Activated naive CD4-positive, alpha-beta T cell treated with anti-CD3 and anti-CD28 coated beads, Interleukin-2, amount 50 U/mL, for 16 hours (primary cell): ENCODE measurements around the gene SLC25A21.

Source experiments
- DNase-seq: peaks from one replicate; pipeline ENCODE4 v3.0.0-alpha.2; 2020

Gene SLC25A21

GRCh38 chr14:36658123-36659009, 514.0 kb downstream of the SLC25A21 start:
- DNase-seq, result no peak

DNA sequence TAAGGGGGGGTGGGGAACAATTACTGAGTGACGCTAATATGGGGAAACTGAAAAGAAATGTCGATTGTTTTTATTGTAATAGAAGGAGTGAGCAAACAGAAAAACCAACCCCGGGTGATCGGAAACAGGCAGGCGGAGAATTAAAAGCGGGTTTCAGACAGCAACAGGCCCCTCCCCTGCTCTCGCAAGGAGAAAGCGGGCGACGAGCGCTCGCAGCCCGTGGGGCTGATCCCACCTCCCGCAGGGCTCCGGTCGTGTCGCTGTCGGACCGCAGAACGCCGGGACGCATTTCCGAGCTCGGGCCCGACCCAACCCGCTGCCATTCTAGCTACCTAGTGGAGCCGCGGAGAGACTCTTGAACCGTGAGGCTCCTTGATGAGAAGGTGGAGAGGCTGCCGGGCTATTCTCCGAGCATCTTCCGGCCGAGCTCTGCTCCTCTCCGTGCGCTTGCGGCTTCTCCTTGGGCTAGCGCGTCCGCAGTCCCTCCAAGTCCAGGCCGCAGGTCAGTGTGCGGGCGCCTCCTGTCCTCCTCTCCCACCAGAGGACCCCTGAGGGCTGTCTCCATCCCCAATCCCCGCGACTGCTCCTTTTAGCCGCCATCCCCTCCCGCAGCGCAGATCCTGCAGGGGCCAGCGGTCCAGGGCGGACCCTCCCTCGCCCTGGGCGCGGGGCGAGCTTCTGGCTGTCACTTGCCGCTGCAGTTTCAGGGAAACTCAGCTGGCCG, 514.8 kb downstream of the SLC25A21 start:
- DNase-seq, result no peak

- no peak for DNase-seq
Measured at GRCh38 chr14:36656687-36657398, 515.6 kb downstream of the SLC25A21 start.

DNA sequence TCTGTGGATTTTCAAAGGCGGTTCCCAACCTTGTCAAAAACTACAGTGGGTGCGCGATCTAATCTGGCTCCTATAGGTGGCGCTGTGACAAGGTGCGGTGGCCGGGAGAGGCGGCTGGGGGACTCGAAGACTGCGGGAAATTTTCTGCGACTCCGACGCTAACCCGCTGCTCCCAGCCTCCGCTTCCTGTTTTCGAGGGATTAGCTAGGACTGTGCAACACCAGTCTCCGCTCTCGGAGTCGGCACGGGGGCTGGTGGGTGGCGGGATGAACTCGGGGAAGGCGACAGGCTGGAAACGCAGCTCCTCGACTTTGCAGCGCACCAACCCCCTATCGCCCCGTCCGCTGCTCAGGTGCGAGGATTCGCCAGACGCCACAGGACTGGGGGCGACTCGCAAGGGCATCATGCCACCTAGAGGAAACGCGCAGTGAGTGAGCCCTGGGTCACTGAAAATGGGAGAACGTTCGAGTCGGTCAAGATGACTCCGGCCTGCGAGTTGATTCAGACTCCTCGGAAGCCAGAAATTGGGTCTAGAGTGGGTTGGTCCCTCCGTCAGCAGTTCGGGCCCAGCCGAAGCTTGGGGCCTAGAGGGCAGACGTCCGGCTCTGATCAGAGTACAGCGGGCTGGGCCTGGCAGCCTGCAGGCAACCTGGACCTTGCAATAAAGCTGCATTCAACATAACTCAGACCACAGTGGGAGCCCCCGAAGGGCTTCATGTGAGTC, 516.3 kb downstream of the SLC25A21 start:
- DNase-seq, result no peak

DNA sequence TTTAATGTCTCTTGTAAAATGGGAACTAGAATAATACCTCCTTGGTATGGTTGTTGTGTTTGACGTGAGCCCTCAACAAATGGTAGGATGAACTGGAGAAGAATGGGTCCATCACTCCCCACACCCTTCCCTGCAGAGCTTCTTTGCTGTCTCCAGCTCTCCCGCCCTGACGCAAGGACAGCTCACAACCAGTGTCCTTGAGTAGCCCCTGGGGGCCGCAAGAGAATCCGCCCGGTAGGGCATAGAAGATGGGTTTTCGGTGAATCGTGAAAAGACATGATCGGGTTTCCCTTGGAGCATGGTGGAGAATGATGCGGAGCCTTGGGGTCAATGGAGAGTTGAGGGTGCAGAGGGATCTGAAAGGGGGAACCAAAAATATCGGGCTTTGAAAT, 516.8 kb downstream of the SLC25A21 start:
- no peak for DNase-seq

GRCh38 chr14:36654794-36655381, 517.5 kb downstream of the SLC25A21 start:
- DNase-seq, result no peak

DNA sequence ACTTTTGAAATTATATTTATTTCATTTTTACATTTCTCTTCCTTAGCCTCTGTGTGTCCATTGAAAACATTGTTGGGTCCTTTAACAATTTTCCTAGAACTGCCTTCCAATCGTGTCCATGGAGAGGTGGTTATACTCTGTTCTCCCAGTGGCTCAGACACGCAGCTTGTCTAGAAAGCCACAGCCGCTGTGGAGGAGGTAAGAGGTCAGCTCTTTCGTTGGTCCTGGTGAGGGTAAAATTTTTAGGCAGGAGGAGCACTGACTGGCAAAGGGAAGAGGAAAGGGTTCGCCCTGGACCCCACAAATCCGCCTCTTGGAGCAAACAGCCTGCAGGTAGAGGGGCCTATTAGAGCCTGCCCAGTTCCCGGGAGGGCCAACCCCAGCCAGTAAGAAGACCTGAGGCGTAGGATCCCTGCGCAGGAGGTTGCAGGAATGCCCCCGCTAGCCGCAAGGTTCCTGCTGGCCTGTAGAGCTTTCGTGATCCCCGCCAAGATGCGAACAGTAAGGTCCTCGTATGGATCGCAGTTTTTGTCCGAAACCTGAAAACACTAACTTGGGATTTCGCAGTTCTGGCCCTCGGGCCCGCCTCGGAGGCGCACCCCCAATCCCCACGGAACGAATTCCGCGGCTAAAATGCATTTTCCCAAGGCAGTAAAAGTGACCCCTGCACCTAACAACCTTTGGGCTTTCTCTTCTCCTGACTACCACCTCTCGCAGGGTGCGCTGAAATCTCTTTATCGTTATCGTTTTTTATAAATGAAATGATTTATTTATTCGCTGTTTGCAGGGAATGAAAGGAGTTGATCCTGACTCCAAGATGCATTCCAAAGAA, 518.2 kb downstream of the SLC25A21 start:
- DNase-seq, result no peak

DNA sequence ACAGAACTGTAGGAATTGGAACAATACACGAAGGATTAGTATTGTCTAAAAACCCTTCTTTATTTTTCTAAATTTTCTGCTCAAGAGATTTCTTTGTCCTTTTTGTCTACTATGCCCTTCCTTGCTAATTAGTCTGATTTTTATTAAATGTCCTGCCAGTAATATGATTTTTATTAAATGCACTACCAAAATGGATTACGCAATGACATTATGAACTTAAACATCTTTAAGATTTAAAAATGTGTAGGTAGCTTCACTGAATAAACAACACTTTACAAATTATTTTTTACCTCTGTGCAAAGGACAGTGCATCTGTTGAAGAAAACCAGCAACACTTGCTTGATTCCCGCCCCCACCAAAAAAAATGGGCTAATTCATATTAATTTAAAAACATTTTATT, 519.0 kb downstream of the SLC25A21 start:
- no peak for DNase-seq

- no peak for DNase-seq
Measured at GRCh38 chr14:36652542-36653201, 519.7 kb downstream of the SLC25A21 start.

GRCh38 chr14:36649872-36650650, 522.3 kb downstream of the SLC25A21 start:
- DNase-seq, result no peak

GRCh38 chr14:36647824-36648753, 524.3 kb downstream of the SLC25A21 start:
- DNase-seq, result no peak

GRCh38 chr14:36647417-36647823, 525.0 kb downstream of the SLC25A21 start:
- no peak for DNase-seq

GRCh38 chr14:36646664-36647416, 525.6 kb downstream of the SLC25A21 start:
- DNase-seq, result no peak

DNA sequence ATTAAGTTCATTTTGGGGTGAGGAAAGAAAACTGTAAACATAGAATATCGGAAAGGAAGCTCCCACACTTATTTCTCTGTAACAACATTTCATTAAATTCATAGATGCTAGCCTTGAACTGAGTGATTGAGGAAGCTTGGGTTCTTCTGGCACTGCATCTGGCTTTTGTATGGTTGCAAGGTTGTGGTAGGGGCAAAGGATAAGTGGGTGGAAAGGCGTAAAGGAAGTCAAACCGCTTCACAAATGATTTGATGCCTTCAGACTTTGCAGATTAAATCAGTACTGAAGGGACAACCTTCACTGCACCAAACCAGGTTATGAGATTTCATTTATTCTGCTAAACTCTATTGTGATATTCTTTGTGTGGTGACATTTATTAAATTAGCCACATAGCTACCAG, 538.8 kb downstream of the SLC25A21 start:
- DNase-seq, result no peak
